Stimulated activated memory B cell treated with anti-CD40 and anti-IgM and Interleukin-4, amounts not matched to agents 10 μg/mL and 1 μg/mL and 100 μg/mL, for 72 hours (primary cell): Measurements from ENCODE around the gene PARD3.

Source experiments
- ATAC-seq: fragments of 150-1000 bp; cut with Tn5 transposase; 2 replicates; pipeline ENCODE4 v1.10.0; 2021
- H3K27ac Mint-ChIP-seq: one replicate; pipeline ENCODE4 v1.8.0; 2022; ENCODE audit warnings: mild to moderate bottlenecking, mixed read lengths
- H3K27me3 Mint-ChIP-seq: one replicate; pipeline ENCODE4 v1.8.0; 2022; ENCODE audit warnings: mixed read lengths
- H3K36me3 Mint-ChIP-seq: one replicate; pipeline ENCODE4 v1.8.0; 2022; ENCODE audit warnings: mixed read lengths
- H3K4me1 Mint-ChIP-seq: one replicate; pipeline ENCODE4 v1.8.0; 2022; ENCODE audit warnings: mixed read lengths
- H3K4me3 Mint-ChIP-seq: one replicate; pipeline ENCODE4 v1.8.0; 2022; ENCODE audit warnings: mild to moderate bottlenecking, moderate library complexity, mixed read lengths
- H3K9me3 Mint-ChIP-seq: one replicate; pipeline ENCODE4 v1.8.0; 2022; ENCODE audit warnings: mixed read lengths

Gene PARD3

GRCh38 chr10:34835908-34836508, 20.9 kb upstream of the PARD3 start:
- no peaks in the 10 kb centered on the region for H3K4me1 Mint-ChIP-seq
- H3K27ac Mint-ChIP-seq: no peak overlapping the region
- H3K4me3 Mint-ChIP-seq: no peak overlapping the region
- peaks cover 7% of the 10 kb centered on the region for H3K9me3 Mint-ChIP-seq
- ATAC-seq: no peak
- H3K27me3 Mint-ChIP-seq: no peaks in the 10 kb centered on the region
- no peaks in the 10 kb centered on the region for H3K36me3 Mint-ChIP-seq

- no peak overlapping the region for H3K4me3 Mint-ChIP-seq
- no peaks in the 10 kb centered on the region for H3K27me3 Mint-ChIP-seq
- H3K36me3 Mint-ChIP-seq: no peaks in the 10 kb centered on the region
- peaks cover 7% of the 10 kb centered on the region for H3K9me3 Mint-ChIP-seq
- no peak for ATAC-seq
- no peak overlapping the region for H3K27ac Mint-ChIP-seq
- no peaks in the 10 kb centered on the region for H3K4me1 Mint-ChIP-seq
These were observed 19.2 kb upstream of the PARD3 start for GRCh38 chr10:34834274-34834673.

DNA sequence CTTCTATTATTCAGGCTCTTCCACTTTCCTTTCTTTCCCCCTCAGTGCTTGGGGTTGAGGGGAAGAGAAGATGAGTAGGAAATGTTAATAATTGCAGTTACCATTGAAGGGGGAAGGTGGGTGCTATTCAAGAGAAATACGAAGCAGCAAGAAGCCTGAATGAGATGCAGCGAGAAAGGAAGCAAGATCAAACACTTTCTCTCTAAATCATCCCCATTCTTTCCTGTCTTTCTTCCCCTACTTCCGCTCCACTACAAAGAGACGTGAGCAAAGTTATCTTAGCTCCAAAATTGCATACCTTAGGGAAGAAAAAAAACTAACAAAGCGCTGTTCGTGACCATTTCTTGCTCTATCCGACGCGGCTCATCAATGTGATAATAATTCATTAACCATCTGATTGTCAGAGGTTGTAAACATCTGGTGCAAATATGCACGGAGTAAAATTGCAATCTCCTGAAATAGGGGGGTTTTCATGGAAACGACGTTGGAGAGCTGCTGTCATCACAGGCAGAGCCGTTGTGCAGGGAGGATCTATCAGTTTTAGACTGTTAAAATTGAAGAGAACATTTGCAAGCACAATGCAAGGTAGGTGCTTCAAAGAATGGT, 15.2 kb upstream of the PARD3 start:
- Mint-ChIP-seq H3K27me3 (peaks cover 3% of the 10 kb centered on the region), H3K27ac (no peak overlapping the region), H3K4me3 (no peak overlapping the region), H3K36me3 (no peaks in the 10 kb centered on the region), H3K9me3 (peaks cover 3% of the 10 kb centered on the region), H3K4me1 (no peaks in the 10 kb centered on the region)
- ATAC-seq: no peak

- Mint-ChIP-seq H3K27me3 (peaks cover 19% of the 10 kb centered on the region), H3K36me3 (no peaks in the 10 kb centered on the region), H3K27ac (no peak overlapping the region), H3K4me1 (no peaks in the 10 kb centered on the region), H3K9me3 (no peaks in the 10 kb centered on the region), H3K4me3 (no peak overlapping the region)
- no peak for ATAC-seq
These were observed 12.0 kb upstream of the PARD3 start for GRCh38 chr10:34826857-34827766.

DNA sequence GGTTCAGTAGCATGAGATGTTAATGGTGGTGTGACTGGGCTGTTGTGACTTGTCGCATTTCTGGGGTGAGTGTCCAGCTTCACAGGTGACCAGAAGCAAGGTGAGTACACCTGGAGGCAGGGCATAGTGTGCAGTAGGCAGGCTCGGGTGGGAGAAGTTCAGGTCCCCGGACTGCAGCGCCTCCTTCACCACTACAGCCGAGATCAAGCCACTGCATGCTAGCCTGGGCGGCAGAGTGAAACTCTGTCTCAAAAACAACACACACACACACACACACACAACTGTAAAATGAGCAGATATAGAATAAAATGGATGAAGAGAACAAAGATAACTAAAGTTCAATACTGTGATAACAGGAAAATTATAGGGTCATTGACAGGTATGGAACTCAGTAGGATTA, 11.1 kb upstream of the PARD3 start:
- no peaks in the 10 kb centered on the region for H3K36me3 Mint-ChIP-seq
- no peak overlapping the region for H3K27ac Mint-ChIP-seq
- no peak for ATAC-seq
- H3K4me1 Mint-ChIP-seq: no peaks in the 10 kb centered on the region
- peaks cover 5% of the 10 kb centered on the region for H3K9me3 Mint-ChIP-seq
- peaks cover 19% of the 10 kb centered on the region for H3K27me3 Mint-ChIP-seq
- no peak overlapping the region for H3K4me3 Mint-ChIP-seq

DNA sequence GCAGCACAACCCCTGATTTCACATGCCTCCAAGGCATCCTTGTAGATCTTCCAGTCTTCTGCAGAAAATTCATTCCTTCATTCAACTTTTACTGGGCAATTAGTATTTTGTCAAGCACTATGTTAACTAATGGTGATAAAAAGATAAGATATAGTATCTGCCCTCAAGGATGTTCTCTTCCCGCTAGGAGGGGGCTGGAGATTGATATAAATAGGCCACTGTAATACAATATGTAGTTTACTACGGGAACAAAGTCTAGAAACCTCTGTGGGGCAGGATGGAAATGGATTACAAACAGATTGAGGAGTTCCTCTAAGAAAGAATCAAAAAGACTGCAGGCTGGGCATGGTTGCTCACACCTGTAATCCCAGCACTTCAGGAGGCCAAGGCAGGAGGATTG, 10.3 kb upstream of the PARD3 start:
- no peak overlapping the region for H3K4me3 Mint-ChIP-seq
- no peaks in the 10 kb centered on the region for H3K36me3 Mint-ChIP-seq
- H3K27ac Mint-ChIP-seq: no peak overlapping the region
- no peak for ATAC-seq
- H3K9me3 Mint-ChIP-seq: peaks cover 5% of the 10 kb centered on the region
- H3K27me3 Mint-ChIP-seq: peaks cover 19% of the 10 kb centered on the region
- no peaks in the 10 kb centered on the region for H3K4me1 Mint-ChIP-seq

DNA sequence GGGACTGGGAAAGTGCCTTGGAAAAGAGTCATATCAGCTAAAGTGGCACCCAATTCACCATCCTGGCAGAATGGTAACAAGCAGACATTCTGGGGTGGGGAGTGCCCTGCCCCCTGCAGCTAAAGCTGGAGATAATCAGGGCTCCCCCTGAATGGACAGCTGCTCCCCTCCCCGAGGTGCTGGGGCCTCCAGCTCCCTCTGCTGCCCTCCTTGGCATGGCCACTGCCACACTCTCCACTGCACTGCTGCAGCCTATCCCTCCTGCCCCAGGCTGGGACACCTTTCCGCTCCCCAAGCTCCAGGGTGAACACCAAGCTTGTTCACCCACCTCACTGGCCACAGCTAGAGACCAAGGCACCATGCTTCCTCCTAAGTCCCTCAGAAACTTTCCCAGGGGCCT, 9.8 kb upstream of the PARD3 start:
- Mint-ChIP-seq H3K4me3 (no peak overlapping the region), H3K36me3 (no peaks in the 10 kb centered on the region), H3K27me3 (peaks cover 19% of the 10 kb centered on the region), H3K27ac (no peak overlapping the region), H3K4me1 (no peaks in the 10 kb centered on the region), H3K9me3 (peaks cover 5% of the 10 kb centered on the region)
- ATAC-seq: no peak

DNA sequence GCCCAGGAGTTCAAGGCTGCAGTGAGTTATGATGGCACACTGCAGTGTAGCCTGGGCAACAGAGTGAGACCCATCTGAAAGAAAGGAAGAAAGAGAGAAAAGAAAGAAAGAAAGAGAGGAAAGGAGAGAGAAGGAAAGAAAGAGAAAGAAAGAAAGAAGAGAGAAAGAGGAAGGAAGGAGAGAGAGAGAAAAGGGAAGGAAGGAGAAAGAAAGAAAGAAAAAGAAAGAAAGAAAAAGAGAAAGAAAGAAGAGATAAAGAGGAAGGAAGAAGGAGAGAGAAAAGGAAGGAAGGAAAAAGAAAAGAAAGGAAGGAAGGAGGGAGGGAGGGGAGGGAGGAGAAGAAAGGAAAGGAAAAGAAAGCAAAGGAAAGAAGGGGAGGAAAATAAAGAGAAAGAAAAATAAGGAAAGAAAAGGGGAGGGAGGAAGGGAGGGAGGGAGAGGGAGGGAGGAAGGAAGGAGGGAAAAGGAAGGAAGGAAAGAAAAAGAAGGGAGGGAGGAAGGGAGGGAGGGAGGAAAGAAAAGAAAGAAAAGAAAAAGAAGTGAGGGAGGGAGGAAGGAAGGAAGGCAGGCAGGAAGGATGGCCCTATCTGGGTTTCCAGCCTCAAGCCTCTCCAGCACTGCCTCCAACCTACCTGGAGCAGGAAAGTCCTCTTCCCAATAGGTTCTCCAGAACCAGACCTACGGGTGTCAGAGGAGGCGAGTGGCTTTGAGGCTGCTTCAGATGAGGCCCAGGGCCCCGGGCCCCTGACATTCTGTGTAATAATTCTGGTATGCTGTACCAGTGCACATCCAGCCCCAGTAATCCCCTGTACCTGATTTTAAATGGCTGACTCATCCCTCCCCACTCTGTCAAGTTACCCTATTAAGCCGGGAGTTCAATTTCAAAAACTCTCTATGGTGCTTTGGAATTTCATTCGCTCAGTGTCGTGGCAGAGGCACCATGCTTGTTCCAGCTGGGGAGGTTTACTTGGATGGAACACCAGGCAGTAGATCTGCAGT, 6.8 kb upstream of the PARD3 start:
- peaks cover 5% of the 10 kb centered on the region for H3K9me3 Mint-ChIP-seq
- H3K4me1 Mint-ChIP-seq: no peaks in the 10 kb centered on the region
- H3K27ac Mint-ChIP-seq: no peak overlapping the region
- H3K27me3 Mint-ChIP-seq: peaks cover 26% of the 10 kb centered on the region
- no peak overlapping the region for H3K4me3 Mint-ChIP-seq
- no peaks in the 10 kb centered on the region for H3K36me3 Mint-ChIP-seq
- no peak for ATAC-seq

DNA sequence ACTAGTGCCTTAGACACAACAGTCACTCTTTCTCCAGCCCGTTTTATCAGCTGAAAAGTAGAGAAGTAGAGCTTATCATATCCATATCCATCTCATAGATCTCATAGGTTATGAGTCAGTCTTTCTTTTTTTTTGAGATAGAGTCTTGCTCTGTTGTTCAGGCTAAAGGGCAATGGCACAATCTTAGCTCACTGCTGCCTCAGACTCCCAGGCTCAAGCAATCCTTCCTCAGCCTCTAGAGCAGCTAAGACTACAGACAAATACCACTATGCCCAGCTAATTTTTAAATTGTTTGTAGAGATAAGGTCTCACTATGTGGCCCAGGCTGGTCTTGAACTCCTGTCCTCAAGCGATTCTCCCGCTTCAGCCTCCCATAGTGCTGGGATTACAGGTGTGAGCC, 2.5 kb upstream of the PARD3 start:
- H3K36me3 Mint-ChIP-seq: no peaks in the 10 kb centered on the region
- peaks cover 11% of the 10 kb centered on the region for H3K4me1 Mint-ChIP-seq
- peaks cover 36% of the 10 kb centered on the region for H3K27me3 Mint-ChIP-seq
- H3K4me3 Mint-ChIP-seq: no peak overlapping the region
- no peak overlapping the region for H3K27ac Mint-ChIP-seq
- H3K9me3 Mint-ChIP-seq: peaks cover 5% of the 10 kb centered on the region
- ATAC-seq: no peak

DNA sequence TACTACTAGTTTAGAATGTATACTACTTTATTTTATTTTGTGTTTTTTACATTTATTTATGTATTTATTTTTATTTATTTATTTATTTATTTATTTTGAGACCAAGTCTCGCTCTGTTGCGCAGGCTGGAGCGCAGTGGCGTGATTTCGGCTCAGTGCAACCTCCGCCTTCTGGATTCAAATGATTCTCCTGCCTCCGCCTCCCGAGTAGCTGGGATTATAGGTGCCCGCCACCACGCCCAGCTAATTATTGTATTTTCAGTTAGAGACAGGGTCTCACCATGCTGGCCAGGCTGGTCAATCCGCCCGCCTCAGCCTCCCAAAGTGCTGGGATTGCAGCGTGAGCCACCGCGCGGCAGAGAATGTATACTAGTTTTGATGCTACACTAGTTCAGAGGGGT, 2.0 kb upstream of the PARD3 start:
- Mint-ChIP-seq H3K4me1 (peaks cover 11% of the 10 kb centered on the region), H3K27ac (no peak overlapping the region), H3K36me3 (no peaks in the 10 kb centered on the region), H3K9me3 (peaks cover 5% of the 10 kb centered on the region), H3K4me3 (no peak overlapping the region), H3K27me3 (peaks cover 41% of the 10 kb centered on the region)
- no peak for ATAC-seq

DNA sequence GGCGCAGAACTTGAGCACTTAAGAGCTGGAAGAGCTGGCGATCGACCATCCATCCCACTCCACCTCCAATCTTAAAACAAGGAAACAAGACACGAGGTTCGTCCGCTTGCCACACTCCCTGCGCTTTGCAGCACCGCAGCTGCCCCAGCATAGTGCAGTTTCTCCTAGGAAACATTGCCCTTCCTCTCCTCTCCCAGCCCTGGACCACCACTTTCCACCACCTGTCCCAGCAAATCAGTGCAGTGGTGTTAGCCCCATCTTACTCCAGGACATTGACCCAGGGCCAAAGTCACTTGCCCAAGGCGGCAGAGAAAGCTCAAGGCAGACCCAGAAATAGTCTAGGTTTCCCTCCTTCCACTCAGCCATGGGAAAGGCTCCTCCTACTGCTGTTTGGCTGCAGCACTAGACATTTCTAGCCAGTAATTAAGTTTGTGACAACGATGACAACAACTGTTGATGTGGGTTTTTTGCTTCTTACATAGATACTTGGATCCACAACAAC, 1.5 kb upstream of the PARD3 start:
- Mint-ChIP-seq H3K27ac (no peak overlapping the region), H3K4me3 (no peak overlapping the region), H3K27me3 (peaks cover 46% of the 10 kb centered on the region), H3K9me3 (peaks cover 2% of the 10 kb centered on the region), H3K36me3 (no peaks in the 10 kb centered on the region), H3K4me1 (peaks cover 11% of the 10 kb centered on the region)
- ATAC-seq: no peak

- no peak for ATAC-seq
- no peak overlapping the region for H3K27ac Mint-ChIP-seq
- peaks cover 11% of the 10 kb centered on the region for H3K4me1 Mint-ChIP-seq
- H3K36me3 Mint-ChIP-seq: no peaks in the 10 kb centered on the region
- peaks cover 50% of the 10 kb centered on the region for H3K27me3 Mint-ChIP-seq
- no peaks in the 10 kb centered on the region for H3K9me3 Mint-ChIP-seq
- peak overlapping the region; percentile 62 for H3K4me3 Mint-ChIP-seq
These were observed 995 bp upstream of the PARD3 start for GRCh38 chr10:34816085-34816496.

DNA sequence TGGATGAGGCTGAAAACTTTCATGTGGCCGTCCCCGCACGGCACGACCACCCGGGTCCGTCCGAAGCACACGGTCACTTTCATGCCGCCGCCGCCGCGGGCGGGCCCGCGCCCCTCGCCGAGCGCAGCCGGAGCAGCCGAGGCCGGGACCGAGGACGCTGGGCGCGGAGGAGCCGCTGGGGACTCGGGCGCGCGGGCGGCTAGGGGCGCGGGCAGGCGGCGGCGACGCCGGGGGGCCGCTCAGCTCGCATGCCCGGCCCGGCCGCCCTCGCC, 247 bp downstream of the PARD3 start:
- no peak for ATAC-seq
- no peak overlapping the region for H3K27ac Mint-ChIP-seq
- peaks cover 11% of the 10 kb centered on the region for H3K4me1 Mint-ChIP-seq
- H3K27me3 Mint-ChIP-seq: peaks cover 59% of the 10 kb centered on the region
- no peak overlapping the region for H3K4me3 Mint-ChIP-seq
- H3K9me3 Mint-ChIP-seq: no peaks in the 10 kb centered on the region
- H3K36me3 Mint-ChIP-seq: no peaks in the 10 kb centered on the region

DNA sequence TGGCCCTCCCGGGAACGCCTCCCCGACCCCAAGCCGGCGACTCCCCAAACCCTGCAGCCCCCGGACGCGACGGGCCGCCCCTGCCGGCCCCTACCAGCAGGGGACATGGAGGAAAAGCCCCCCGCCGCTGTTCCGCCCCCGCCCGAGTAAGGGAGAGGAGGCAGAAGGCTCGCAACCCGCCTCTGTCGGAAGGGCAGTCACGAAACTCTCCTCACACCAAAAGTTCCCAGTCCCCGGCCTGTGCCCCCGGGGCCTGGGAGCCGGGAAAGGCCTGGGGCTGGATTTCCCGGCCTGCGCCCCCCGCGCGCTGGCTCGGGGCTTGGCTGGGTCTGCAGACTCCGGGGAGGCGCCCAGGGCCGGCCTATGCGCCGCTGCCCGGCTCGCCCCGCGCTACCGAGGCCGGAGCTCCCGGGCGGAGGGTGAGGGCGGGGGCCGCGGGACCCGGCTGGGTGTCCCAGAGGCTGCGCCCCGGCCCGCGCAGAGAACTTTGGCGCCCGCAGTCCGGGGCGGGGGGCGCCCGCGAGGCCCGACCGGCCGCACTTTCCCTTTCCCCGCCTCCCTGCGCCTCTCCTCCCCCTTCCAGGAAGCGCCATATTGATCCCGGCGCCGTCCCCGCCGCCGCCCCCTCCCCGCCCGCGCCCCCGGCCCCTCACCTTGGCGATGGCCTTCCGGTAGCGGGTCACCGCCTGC, 728 bp downstream of the PARD3 start:
- no peak overlapping the region for H3K27ac Mint-ChIP-seq

More for the DNA sequence above, 728 bp downstream of the PARD3 start:
- Mint-ChIP-seq H3K4me1 (peaks cover 14% of the 10 kb centered on the region), H3K9me3 (no peaks in the 10 kb centered on the region), H3K27me3 (peaks cover 63% of the 10 kb centered on the region), H3K36me3 (no peaks in the 10 kb centered on the region), H3K4me3 (no peak overlapping the region)
- ATAC-seq: no peak
